Left cardiac atrium (tissue), 4 donors: ENCODE results near the gene IQCE. TPM values are rescaled to one million over a fixed set of nuclear protein-coding genes. Genes with fewer than 3 reads are reported as not detected.
"Not testable (repeated sequence)": the region's sequence is repeated elsewhere in the genome, so short reads cannot be mapped to it uniquely, and the experiment has no call there.

Experiments
- ATAC-seq, 2 donors: fragments of 200-7000 bp; cut with Tn5 transposase; one replicate each; pipeline ENCODE4 v1.9.1; 2020; ENCODE audit warnings: mild to moderate bottlenecking in 2 of 2, moderate library complexity in 2 of 2
- DNase-seq: peaks from one replicate; pipeline ENCODE4 v3.0.0-alpha.2; 2020
- intact Hi-C, 2 donors: fragments of 100-400 bp; cut with DNase I; formaldehyde crosslinking; loops; one replicate each; pipeline versions ENCODE4 v1.14.1 to v1.15.1; 2022 to 2023
- total RNA-seq, 2 donors: library from RNA; stranded (reverse); fragmentation: NEBNext Ultra II Directional; extraction: Animal tissue kit (Norgen Biotek cat#: 25700); gene quantifications; one replicate each; pipeline ENCODE4 v1.2.1, GENCODE V29; 2021
- donor health status: DM: no; HTN: yes; CAD: no.
- donor health status: DM: no; HTN: yes; CAD: no; lungs with severe emphysema.
- donor health status: DM: yes; HTN: yes; CAD: no.
- donor health status: Dilated cardiomyopathy.

IQCE gene
- total RNA-seq, 2 donors from 2014 or later, result 11.5 to 12.0 TPM

DNA sequence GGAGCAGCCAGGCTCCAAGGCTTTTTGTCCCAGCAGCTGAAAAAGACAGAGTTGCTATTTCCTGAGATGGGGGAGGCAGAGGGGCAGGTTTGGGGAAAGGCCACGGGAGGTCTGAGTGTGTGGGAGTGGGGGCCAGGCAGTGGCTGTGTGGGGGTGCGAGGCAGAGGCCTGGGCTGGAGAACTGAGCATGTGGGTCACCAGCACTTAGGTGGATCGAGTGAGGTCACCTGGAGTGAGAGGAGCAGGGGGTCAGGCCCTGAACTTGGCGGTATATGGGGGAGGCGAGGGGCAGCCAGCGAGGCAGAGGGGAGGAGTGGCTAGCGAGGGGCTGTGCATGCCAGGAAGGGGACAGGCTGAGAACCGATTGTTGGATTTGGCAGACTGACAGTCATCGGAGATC lies 28.4 kb downstream of the IQCE start:
- intact Hi-C loops, result no loop called here
- DNase-seq (no peak), ATAC-seq (no peak)

DNA sequence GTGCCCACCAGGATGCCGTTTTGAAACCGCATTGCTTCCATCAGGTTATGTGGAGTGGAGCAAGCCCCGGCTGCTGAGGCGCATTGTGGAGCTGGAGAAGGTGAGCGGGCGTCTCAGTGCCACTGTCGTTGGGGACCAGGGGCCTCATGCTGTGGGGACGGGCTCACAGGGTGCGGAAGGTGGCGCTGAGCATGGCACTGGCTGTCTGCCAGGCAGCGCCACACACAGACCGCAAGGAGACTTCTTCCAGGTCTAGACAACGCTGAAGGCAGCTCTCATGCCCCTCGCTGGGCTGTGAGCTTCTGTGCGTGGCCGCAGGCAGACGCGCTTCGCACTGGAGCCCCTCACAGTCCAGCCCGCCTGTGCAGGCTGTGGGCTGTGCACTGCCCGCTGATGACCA lies 29.0 kb downstream of the IQCE start:
- DNase-seq, result no peak
- intact Hi-C loops, result no loop called here
- no peak for ATAC-seq

DNA sequence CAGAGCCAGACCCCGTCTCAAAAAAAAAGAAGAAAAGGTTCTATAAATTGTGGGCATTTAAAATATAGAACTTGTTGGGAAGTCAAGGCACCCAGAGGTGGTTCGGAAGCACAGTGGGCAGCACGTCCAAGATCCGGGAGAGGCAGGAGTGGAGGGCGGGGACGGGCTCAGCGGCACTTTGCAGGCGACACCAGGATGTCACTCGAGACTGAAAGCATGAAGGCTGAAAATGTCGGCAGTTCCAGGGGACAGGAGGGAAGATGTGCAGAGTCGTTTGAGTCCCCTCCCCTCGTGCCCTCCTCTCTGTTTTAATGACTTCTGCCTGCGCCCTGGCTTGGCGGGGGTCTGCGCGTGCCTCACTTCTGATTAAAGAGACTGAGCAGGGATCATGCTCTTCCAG lies 30.6 kb downstream of the IQCE start:
- DNase-seq, result no peak
- intact Hi-C loops, result no loop called here
- no peak for ATAC-seq

DNA sequence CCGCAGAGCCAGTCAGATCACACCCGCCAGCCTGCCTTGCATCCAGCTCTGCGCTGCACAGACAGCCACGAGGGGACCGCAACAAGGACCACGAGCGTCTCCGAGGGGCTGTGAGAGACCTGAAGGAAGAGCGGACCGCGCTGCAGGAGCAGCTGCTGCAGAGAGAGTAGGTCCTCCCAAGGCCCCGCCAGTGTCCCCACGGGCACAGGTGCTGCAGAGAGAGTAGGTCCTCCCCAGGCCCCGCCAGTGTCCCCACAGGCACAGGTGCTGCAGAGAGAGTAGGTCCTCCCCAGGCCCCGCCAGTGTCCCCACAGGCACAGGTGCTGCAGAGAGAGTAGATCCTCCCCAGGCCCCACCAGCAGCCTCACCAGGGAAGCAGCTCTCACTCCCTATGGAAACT lies 31.2 kb downstream of the IQCE start:
- ATAC-seq, DNase-seq, intact Hi-C loops: not testable (repeated sequence)

DNA sequence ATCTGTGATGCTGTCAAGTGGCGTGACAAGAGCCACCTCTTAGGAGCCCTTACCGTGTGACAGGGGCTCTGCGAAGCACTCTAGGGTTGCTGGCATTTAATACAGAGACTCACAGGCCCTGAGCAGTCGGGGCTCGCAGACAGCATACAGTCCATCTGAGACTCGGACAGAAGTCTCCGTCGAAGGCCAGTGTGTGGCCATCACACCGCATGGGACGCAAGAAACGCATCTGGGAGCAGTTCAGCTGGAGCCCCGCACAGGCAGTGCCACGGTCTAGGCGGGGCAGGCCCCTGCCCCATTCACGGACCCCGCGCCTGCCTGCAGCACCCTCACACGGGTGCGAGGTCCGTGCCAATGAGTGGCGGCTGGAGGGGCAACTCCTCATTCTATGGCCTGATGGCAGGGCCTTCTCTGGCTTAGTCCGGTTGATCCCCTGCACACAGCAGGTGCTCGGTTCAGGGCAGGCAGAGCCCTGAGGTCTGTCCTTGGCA lies 33.6 kb downstream of the IQCE start:
- no peak for ATAC-seq
- intact Hi-C loops, result no loop called here
- no peak for DNase-seq

DNA sequence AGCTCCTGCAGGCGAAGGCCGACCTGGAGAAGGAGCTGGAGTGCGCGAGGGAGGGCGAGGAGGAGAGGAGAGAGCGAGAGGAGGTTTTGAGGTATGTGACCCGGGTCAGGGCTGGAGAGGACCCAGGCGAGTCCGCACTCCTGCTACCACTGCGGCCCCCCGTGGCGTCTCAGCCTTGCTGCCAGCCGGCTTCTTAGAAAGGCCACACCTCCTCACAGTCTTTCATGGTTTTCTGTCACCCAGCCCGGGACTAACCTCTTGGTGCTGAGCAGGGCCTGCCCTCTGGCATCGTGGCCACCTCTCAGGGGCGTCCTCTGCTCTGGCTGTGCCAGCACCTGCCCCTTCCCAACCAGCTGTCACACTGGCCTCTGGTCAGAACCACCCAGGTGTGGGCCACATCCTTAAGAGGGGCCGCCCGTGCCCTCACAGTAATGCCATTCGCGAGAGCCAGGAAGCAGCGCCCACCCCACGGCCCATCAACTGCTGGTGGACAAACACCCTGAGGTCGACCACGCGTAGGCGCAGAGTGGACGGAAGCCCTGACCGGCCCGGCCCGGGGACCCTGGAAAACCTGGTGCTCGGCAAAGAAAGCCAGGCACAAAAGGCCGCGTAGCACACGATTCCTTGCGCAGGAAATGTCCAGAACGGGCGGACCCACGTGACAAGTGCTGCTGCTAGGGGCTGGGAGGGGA lies 34.4 kb downstream of the IQCE start:
- intact Hi-C loops, result no loop called here
- DNase-seq (no peak), ATAC-seq (no peak)

DNA sequence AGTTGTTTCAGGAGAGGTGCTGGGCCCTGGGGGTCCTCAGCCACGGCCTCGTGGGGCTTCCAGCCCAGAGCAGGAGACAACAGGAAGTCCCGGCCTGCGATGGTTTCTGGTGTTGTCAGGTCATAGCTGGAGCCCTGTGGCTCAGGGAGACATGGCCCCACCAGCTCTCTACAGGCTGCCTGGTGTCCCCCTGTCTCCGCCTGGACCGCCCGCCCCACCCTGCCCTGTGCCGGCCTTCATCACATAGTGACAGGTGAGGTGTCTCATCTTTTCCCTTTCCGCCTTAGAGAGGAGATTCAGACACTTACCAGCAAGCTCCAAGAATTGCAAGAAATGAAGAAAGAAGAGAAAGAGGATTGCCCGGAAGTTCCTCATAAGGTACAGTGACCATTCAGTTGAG lies 35.8 kb downstream of the IQCE start:
- DNase-seq (no peak), ATAC-seq (no peak)
- intact Hi-C loops, result no loop called here

DNA sequence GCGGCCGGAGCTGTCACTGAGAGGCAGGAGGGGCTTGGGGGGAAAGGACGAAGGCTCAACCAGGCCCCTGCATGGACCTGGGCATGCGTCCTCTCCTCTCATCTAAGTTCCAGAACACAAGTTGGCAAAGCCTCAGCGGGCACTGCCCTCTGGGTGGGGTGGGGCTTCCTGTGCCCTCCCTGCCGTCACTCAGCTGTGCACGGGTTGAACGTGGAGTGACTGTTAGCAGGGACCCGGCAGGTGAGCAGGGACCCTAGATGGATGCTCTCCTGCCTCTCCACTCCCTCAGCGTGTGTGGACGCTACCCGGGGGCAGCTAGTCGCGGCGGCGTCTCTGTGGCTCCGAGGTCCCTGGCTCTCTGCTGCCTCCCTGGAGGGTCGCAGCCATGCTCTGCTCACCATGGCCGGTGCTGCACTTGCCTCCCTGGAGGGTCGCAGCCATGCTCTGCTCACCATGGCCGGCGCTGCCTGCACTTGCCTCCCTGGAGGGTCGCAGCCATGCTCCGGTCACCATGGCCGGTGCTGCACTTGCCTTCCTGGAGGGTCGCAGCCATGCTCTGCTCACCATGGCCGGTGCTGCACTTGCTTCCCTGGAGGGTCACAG lies 36.6 kb downstream of the IQCE start:
- ATAC-seq (no peak), DNase-seq (no peak)
- intact Hi-C loops, result no loop called here

DNA sequence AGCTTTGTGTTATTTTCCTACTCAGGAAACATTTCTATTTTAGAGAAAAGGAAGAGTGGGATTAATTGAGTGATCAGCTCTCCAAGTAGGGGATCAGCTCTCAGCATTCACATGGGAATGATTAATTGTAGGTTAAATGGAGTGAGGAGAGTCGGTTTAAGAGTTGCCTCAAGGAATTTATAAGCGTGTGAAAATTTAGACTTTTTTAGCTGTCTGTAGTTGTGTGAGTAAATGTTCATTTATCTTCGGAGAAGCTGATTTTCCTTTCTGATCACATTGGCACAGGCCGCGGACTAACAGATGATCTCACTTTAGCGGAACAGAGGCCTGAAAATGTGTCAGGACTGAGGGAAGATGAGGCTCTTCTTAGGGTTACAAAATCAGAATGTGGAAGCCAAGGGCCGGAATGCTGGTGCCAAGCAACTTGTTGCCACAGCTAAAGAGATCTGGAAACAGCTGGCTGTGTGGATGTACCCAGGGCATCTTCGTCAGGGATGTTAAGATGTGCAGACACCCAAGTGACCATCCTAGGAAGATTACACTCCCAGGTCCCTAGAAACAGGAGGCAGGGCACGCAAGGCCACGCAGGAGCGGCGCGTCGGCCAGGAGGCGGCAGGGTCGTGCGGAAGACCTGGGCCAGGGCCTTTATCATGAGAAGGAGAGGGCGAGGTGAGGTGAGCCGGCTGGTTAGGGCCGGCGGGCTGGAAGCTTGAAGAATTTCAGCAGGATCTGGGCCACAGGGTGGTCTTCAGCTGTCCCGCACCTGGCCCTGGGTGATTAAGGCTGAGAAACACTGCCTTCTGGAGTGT lies 37.9 kb downstream of the IQCE start:
- intact Hi-C loops, result no loop called here
- ATAC-seq (no peak), DNase-seq (no peak)

DNA sequence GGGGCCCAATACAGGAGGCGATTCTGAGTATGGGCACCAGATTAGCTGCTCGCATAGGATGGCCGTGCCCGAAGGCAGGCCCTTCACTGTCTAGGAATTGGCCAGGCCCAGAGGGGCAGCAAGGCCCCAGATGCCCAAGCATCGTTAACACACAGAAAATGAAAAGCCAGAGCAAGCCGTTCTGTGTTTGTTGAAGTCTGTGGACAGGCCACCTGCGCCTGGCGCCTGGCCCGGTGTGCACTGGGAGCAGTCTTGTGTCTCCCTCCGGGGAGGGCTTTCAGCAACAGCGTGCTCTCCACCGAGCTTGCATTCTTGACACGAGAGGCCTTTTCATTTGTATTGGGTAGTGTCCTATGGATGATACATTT lies 38.5 kb downstream of the IQCE start:
- intact Hi-C loops, result no loop called here
- DNase-seq (no peak), ATAC-seq (no peak)

DNA sequence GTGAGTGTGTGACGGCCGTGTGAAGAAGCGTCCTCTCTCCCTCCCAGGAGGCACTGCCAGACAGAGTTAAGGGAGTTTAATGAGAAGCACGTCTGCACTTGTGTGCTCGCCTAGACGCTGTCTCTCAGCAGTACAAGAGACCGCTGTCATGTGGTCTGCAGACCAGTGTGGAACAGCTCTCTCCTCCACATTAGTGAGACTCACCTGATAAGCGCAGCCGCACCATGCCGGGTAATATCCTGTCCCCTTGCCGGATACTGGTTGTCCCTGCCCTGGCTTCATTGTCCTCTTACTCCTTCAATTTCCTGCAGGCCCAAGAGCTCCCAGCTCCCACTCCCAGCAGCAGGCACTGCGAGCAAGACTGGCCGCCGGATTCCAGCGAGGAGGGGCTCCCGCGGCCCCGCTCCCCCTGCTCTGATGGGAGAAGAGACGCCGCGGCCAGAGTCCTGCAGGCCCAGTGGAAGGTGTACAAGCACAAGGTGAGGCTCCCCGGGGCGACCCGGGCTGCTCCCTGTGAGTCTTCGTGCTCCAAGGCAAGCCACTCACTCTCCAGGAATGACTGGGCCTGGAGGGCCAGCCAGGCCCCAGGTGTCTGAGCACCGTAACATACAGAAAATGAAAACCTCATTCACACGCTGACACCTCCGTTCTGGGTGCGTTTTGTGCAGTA lies 39.5 kb downstream of the IQCE start:
- DNase-seq (no peak), ATAC-seq (no peak)
- intact Hi-C loops, result no loop called here

DNA sequence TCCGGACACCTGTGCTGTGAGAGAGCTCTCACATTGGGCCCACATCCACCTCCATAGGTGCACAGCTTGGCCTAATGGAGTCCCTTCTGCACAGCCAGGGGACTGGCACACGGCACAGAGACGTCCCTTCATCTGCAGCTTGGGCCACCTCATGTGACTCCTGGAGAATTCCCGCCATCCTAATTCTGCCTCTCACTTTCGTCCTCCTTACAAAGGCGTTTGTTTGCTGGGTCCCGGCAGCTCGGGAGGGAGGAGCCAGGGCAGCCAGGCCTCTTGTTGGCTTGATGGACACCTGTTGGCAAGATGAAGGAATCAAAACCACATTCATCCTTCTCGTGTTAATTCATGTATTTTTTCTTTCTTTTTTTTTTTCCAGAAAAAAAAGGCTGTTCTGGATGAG lies 42.3 kb downstream of the IQCE start:
- ATAC-seq (no peak), DNase-seq (no peak)
- intact Hi-C loops, result loop anchor here in 1 of 2 donors (5.0 kb wide), 1 partner anchor 34 kb away; no protein-coding TSS in a partner anchor

DNA sequence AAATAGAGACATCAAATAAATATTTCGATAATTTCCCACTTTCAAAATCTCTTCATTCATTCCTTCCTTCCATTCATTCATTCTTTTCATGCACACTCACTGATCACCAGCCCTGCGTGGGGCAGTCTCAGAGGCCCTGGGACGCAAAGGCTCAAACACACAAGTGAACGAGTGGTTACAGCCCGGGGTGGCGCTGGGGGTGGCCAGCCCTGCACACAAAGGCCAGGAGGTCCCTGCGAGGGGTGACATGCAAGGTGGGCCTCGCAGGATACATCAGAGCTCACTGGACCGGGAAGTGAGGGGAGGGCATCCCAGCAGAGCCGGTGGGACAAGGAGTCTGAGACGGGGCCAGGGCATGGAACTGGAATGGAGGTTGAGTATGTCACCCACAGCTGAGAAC lies 43.1 kb downstream of the IQCE start:
- DNase-seq, result no peak
- ATAC-seq, result no peak
- intact Hi-C loops, result loop anchor here in 1 of 2 donors (5.0 kb wide), 1 partner anchor 35 kb away; no protein-coding TSS in a partner anchor

DNA sequence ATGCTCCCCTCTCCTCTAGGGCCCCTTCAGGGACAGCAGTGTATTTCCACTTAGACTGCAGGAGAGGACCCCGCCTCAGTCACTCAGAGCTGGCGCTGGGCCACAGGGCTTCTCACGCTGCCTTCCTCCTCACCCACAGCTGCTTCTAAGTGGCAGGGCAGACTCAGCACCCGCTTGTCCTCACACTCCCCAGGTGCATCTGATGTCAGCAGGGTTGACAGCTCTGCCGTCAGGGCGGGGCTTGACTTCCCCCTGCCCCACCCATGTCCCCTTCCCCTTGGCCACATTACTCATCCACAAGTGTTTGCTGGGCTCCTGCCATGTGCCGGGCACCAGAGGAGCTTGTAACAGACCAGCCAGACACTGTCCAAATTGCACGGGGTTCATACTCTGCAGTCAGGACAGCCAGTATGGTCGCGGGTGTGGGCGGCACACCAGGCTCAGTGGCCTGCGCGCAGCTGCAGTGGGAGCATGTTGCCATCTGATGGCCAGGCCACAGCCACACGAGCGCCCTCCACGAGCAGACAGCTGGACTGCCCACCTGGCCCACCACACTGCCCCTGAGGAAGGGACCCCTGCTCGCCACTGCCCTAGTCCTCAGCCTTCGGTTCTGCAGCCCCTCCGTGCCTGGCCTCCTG lies 43.7 kb downstream of the IQCE start:
- ATAC-seq, result peak in 1 of 2 donors; percentile 33
- intact Hi-C loops, result loop anchor here in 1 of 2 donors (5.0 kb wide), 1 partner anchor 35 kb away; no protein-coding TSS in a partner anchor
- no peak for DNase-seq

DNA sequence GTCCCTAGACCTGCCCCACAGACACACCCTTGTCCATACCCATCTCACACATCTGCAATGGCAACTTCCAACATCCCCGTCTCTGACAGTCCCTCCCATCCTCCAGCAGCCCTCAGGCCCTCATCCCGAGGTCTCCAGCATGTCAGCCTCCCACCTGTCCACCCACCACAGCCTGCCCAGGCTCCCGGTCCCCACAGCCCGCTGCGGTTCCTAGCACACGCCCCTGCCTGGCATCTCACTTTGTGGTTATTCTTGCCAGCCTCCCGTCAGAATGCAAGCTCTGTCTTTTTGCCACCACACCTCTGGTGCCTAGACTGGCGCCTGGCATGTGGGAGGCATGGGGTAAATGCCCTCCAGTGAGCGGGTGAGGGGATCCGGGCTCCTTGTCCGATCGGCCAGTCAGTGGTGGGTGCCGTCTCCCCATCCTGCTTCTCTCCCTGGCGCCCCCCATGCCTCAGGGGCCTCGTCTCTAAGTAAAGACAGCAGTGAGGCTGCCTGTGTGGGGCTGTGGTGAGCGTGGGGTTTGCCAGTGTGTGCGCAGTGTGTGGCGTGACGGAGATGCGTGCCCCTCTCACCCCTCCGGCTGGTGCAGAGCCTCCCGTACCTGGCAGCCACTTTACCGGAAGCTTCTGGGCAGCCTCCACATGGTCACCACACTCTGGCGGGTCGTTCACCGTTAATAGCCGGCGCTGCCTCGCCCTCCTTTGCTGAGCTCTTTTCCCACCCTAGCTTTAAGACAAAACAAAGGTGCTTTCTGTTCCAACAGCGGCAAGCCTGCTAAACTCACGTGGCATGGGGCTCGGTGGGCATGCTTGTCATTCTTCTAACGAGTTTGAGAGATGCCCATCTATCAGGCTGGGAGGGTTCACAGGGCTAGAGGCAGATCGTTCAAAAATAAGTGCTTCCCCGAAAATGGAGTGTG lies 44.5 kb downstream of the IQCE start:
- DNase-seq (no peak), ATAC-seq (no peak)
- intact Hi-C loops, result loop anchor here in 1 of 2 donors (5.0 kb wide), 1 partner anchor 36 kb away; no protein-coding TSS in a partner anchor

DNA sequence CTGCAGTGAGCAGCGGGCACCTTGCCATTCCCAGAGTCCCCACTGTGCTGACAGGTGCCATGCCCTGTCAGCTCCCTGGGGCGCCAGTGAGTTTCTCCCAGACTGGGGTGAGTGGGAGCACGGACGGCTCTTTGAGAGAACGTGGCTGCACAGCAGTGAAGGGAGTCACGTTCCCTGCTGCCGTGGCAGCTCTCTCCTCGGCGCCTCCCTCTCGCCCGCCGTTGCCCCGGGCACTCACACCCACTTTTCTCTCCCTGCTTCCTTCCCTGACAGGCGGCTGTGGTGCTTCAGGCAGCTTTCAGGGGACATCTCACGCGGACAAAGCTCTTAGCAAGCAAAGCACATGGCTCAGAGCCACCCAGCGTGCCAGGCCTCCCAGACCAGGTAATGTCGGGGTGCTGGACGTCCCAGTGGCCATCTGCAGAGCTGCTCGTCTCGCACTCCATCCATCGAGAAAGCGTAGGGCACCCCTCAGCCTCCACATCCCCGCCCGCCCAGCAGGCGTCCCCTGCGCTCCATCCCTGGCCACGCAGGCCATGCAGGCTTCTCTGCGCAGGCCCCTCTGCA lies 45.9 kb downstream of the IQCE start:
- intact Hi-C loops, result loop anchor here in 1 of 2 donors (5.0 kb wide), 1 partner anchor 37 kb away; no protein-coding TSS in a partner anchor
- ATAC-seq (peak; percentile 34 to 42), DNase-seq (peak; percentile 47)
